ENCODE data around the gene WAC.

WAC gene

DNA sequence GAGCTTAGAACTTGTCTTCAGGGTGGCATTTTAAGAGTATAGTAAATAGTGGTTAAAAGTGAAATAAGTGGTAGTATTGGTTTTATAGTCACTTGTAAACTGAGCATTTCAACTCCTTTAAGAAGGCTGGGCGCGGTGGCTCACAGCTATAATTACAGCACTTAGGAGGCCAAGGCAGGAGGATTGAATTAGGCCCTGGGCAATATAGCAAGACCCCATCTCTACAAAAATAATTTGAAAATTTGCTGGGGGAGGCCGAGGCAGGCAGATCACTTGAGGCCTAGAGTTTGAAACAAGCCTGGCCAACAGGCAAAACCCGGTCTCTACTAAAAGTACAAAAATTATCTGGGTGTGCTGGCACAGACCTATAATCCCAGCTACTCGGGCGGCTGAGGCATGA lies 80.0 kb downstream of the WAC start:
- TF ChIP-seq, protein P1, sequence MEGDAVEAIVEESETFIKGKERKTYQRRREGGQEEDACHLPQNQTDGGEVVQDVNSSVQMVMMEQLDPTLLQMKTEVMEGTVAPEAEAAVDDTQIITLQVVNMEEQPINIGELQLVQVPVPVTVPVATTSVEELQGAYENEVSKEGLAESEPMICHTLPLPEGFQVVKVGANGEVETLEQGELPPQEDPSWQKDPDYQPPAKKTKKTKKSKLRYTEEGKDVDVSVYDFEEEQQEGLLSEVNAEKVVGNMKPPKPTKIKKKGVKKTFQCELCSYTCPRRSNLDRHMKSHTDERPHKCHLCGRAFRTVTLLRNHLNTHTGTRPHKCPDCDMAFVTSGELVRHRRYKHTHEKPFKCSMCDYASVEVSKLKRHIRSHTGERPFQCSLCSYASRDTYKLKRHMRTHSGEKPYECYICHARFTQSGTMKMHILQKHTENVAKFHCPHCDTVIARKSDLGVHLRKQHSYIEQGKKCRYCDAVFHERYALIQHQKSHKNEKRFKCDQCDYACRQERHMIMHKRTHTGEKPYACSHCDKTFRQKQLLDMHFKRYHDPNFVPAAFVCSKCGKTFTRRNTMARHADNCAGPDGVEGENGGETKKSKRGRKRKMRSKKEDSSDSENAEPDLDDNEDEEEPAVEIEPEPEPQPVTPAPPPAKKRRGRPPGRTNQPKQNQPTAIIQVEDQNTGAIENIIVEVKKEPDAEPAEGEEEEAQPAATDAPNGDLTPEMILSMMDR (IDR thresholded peaks at IDR 0.05; ENCODE audit: low read depth, low read length, missing control alignments): no peak
- in situ Hi-C loops (cut with HindIII; ENCODE audit: low sequenced_read_pairs): no loop called here
- no peak for DNase-seq (ENCODE audit: low read depth)

DNA sequence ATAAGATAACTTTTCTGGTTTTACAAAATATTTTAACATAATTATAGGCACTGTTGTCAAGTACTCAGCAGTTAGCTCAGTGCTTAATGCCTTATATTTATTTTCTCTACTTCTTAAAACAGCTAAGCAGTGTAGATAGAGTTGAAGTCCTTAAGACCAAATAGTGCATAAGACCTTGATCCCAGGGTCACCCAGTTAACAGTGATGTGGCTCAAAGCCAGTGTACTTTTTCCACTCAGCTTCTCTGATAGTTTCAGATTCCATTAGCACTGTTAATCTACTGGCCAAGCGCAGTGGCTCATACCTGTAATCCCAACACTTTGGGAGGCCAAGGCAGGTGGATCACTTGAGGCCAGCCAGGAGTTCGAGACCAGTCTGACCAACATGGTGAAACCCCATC lies 83.6 kb downstream of the WAC start:
- no peak overlapping the region for H3K4me3 ChIP-seq (ENCODE audit: low read depth, low read length)
- TF ChIP-seq, protein P1 (IDR thresholded peaks at IDR 0.05; ENCODE audit: low read depth, low read length, missing control alignments): no peak
- no peak for DNase-seq (ENCODE audit: low read depth)
- in situ Hi-C loops (cut with HindIII; ENCODE audit: low sequenced_read_pairs): no loop called here

More for the DNA sequence above, 80.0 kb downstream of the WAC start:
- no peak overlapping the region for H3K4me3 ChIP-seq (ENCODE audit: low read depth, low read length)

DNA sequence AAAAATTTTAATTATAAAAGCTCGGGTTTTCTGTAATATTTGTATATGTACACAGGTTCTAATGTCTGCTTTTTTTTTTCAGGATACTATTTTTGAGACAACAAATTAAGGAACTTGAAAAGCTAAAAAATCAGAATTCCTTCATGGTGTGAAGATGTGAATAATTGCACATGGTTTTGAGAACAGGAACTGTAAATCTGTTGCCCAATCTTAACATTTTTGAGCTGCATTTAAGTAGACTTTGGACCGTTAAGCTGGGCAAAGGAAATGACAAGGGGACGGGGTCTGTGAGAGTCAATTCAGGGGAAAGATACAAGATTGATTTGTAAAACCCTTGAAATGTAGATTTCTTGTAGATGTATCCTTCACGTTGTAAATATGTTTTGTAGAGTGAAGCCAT lies 86.5 kb downstream of the WAC start:
- no peak for DNase-seq (ENCODE audit: low read depth)
- H3K4me3 ChIP-seq (ENCODE audit: low read depth, low read length): no peak overlapping the region
- in situ Hi-C loops (cut with HindIII; ENCODE audit: low sequenced_read_pairs): no loop called here
- TF ChIP-seq, protein P1 (IDR thresholded peaks at IDR 0.05; ENCODE audit: low read depth, low read length, missing control alignments): no peak

DNA sequence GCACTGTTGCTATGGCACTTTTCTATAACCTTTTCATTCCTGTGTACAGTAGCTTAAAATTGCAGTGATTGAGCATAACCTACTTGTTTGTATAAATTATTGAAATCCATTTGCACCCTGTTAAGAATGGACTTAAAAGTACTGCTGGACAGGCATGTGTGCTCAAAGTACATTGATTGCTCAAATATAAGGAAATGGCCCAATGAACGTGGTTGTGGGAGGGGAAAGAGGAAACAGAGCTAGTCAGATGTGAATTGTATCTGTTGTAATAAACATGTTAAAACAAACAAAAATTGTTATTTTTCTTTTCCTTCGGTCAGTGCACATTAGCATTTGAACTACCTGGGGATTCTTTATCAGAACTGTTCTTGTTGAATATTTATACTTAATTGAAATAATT lies 87.3 kb downstream of the WAC start:
- no peak for DNase-seq (ENCODE audit: low read depth)

DNA sequence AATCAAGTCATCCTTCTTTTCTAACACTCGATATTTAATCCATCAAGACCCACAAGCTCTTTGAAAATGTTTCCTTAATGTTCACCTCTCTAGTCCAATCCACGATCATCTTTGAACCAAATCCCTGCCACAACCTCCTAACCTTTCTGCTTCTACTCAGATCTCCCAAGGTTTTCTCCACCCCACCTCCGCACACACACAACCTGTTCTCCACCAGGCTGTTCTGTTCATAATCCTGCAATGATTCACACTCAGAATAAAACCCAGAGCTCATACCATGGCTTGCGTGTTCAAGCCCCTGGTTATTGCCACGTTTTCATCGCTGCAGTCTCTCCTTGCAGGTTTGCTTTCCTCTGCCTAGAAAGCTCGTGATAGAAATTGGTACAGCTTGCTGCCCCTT lies 90.6 kb downstream of the WAC start:
- TF ChIP-seq, protein P1 (IDR thresholded peaks at IDR 0.05; ENCODE audit: low read depth, low read length, missing control alignments): no peak
- in situ Hi-C loops (cut with HindIII; ENCODE audit: low sequenced_read_pairs): no loop called here
- no peak for DNase-seq (ENCODE audit: low read depth)
- H3K4me3 ChIP-seq (ENCODE audit: low read depth, low read length): no peak overlapping the region

More for the DNA sequence above, 87.3 kb downstream of the WAC start:
- H3K4me3 ChIP-seq (ENCODE audit: low read depth, low read length): no peak overlapping the region
- in situ Hi-C loops (cut with HindIII; ENCODE audit: low sequenced_read_pairs): no loop called here
- TF ChIP-seq, protein P1 (IDR thresholded peaks at IDR 0.05; ENCODE audit: low read depth, low read length, missing control alignments): no peak

DNA sequence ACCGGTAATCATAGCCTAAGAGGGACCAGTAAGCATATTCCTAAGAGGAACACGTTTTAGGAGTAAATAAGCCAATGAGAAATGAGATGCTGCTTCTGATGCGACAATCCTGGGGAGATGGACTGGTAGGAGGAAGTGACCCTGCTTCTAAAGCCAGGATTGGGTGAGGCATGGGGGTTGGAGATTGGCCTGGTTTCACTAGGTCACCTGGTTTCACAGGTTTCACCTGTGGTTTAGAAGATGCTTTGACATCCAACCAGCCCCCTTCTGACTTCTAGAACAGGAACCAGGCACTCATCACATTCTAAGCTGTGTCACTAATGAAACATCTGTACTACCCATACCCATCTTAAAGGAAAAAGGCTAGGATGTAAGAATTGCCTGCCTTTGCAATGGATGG lies 91.4 kb downstream of the WAC start:
- no peak for DNase-seq (ENCODE audit: low read depth)
- H3K4me3 ChIP-seq (ENCODE audit: low read depth, low read length): no peak overlapping the region
- in situ Hi-C loops (cut with HindIII; ENCODE audit: low sequenced_read_pairs): no loop called here
- TF ChIP-seq, protein P1 (IDR thresholded peaks at IDR 0.05; ENCODE audit: low read depth, low read length, missing control alignments): no peak

DNA sequence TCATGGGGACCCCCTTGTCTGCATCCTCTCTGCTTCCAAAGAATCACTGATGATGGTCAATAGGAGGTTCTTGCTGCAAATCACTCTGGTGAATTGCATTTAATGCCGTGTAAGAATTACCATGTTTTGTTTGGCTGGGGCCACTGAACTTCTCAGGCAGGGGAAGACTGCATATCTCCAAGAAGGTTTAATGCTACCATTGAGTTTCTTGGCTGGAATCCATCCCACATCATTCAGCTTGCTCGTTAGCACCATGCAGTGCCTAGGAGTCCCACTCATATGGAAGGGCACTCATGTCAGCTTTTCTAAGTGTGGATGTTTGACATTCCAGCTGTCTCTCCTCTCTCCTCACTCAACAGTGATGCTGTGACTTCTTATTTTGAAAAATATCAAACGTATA lies 94.2 kb downstream of the WAC start:
- in situ Hi-C loops (cut with HindIII; ENCODE audit: low sequenced_read_pairs): no loop called here
- DNase-seq (ENCODE audit: low read depth): peak; percentile 65
- TF ChIP-seq, protein P1 (IDR thresholded peaks at IDR 0.05; ENCODE audit: low read depth, low read length, missing control alignments): no peak
- no peak overlapping the region for H3K4me3 ChIP-seq (ENCODE audit: low read depth, low read length)
